OCI-LY7 (cell line): ENCODE results near the gene PLA2G4E.

Source experiments
- EZH2phosphoT487 ChIP-seq: fragments of 200-600 bp; sonication (generic); IDR thresholded peaks from 2 replicates; pipeline ENCODE4 v1.6.1; 2018; ENCODE audit warnings: low read depth, borderline replicate concordance, mild to moderate bottlenecking, mixed run types, antibody characterized with exemption, low read length, moderate library complexity, mixed read lengths
- TF ChIP-seq, protein P1 (sequence below): fragments of 200-600 bp; sonication (generic); conservative IDR thresholded peaks from 2 replicates; pipeline ENCODE4 v1.5.1; 2014; ENCODE audit warnings: mild to moderate bottlenecking, antibody characterized with exemption, low read length, moderate library complexity, mixed read lengths

DNA sequence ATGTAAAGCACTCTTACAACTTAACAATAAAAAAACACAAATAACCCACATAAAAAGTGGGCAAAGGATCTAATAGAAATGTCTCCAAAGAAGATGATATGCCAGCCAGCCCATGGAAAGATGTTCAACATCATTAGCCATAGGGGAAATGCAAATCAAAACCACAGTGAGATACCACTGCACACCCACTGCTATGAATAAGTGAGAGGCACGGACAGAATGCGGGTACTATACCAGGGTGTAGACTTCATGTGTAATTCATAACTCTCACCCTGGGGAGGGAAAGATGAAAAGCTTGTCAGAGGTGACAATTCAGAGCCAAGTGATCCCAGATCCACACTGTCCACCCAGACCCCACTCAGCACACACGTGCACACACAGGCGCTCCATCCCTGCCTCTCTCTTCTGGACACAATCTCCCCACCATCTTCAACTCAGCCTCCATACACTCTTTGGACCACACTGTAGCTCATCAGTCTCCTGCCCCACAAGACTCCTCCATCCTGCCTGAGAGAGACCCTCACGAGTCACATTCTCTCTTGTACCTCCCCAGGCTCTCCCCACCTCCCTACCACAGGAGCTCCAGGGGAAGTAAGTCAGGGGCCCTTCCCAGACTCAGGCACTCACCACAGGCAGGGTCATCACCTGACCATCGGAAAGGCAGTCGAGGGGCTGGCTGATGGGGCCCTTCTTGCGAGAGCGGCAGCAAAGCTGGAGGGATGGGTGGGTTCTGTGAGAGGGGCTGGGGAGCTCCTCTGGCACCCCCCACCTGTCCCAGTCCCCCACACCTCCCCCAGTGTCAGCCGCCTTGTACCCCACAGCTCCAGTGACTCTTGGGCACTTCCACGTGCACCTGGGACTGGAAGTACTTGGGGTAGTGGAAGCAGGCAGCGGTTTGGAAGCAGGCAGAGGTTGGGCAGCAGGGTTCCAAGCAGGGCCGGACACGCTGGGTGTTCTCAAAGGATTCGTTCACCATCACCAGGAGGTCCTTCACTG is 21.3 kb downstream of the PLA2G4E start:
- TF ChIP-seq, protein P1, sequence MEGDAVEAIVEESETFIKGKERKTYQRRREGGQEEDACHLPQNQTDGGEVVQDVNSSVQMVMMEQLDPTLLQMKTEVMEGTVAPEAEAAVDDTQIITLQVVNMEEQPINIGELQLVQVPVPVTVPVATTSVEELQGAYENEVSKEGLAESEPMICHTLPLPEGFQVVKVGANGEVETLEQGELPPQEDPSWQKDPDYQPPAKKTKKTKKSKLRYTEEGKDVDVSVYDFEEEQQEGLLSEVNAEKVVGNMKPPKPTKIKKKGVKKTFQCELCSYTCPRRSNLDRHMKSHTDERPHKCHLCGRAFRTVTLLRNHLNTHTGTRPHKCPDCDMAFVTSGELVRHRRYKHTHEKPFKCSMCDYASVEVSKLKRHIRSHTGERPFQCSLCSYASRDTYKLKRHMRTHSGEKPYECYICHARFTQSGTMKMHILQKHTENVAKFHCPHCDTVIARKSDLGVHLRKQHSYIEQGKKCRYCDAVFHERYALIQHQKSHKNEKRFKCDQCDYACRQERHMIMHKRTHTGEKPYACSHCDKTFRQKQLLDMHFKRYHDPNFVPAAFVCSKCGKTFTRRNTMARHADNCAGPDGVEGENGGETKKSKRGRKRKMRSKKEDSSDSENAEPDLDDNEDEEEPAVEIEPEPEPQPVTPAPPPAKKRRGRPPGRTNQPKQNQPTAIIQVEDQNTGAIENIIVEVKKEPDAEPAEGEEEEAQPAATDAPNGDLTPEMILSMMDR = no peak
- TF ChIP-seq EZH2phosphoT487 = no peak
